Erythroblast (primary cell): ENCODE data around the gene ZNF536.

Experiments used
- GATA1 ChIP-seq: IDR thresholded peaks from 2 replicates; pipeline ENCODE4 v1.6.1; 2011; ENCODE audit warnings: low read depth, mild to moderate bottlenecking, control low read depth, low read length, moderate library complexity
- POLR2A ChIP-seq: IDR thresholded peaks from 2 replicates; pipeline ENCODE4 v1.6.1; 2011; ENCODE audit warnings: mild to moderate bottlenecking, low read length

- TF ChIP-seq POLR2A (no peak), GATA1 (no peak)
Measured at GRCh38 chr19:30445385-30445784, 73.2 kb downstream of the ZNF536 start.
